DND-41 (cell line): Measurements from ENCODE around the gene LYST.

ENCODE experiments used
- CTCF ChIP-seq: IDR thresholded peaks from 2 replicates; pipeline ENCODE4 v1.5.1; 2012; ENCODE audit warnings: borderline replicate concordance, low read length, moderate library complexity, mild to moderate bottlenecking; ENCODE audit not compliant: poor library complexity, severe bottlenecking; ENCODE audit errors: extremely low read depth
- EZH2 ChIP-seq: IDR thresholded peaks from 3 replicates; pipeline ENCODE4 v1.6.1; 2012; ENCODE audit warnings: borderline replicate concordance, low read depth, mild to moderate bottlenecking, moderate library complexity, low read length, inconsistent platforms; ENCODE audit not compliant: severe bottlenecking

GRCh38 chr1:235725434-235725833, 141.3 kb downstream of the LYST start:
- TF ChIP-seq CTCF (no peak), EZH2 (no peak)
